Testis (tissue), 3 donors: ENCODE results near the gene CUL7. TPM values are rescaled to one million over a fixed set of nuclear protein-coding genes. Genes with fewer than 3 reads are reported as not detected.

ENCODE experiments used
- DNase-seq: peaks from one replicate; pipeline ENCODE4 v3.0.0-alpha.2; 2019
- H3K27ac ChIP-seq, 2 donors: fragments of 200-600 bp; sonication (generic); one replicate each; pipeline ENCODE4 v1.5.1; 2019
- H3K27me3 ChIP-seq: fragments of 200-600 bp; sonication (generic); one replicate; pipeline ENCODE4 v1.5.1; 2019
- H3K36me3 ChIP-seq: fragments of 200-600 bp; sonication (generic); one replicate; pipeline ENCODE4 v1.5.1; 2017; ENCODE audit warnings: low read depth; ENCODE audit errors: missing control alignments
- H3K4me1 ChIP-seq: fragments of 200-600 bp; sonication (generic); one replicate; pipeline ENCODE4 v1.5.1; 2019
- H3K4me3 ChIP-seq, 2 donors: fragments of 200-600 bp; sonication (generic); one replicate each; pipeline ENCODE4 v1.5.1; 2017 to 2019
- H3K9me3 ChIP-seq: fragments of 200-600 bp; sonication (generic); one replicate; pipeline ENCODE4 v1.5.1; 2017
- POLR2A ChIP-seq: fragments of 450-650 bp; IDR thresholded peaks from one replicate; pipeline ENCODE4 v1.6.1; 2017; ENCODE audit warnings: antibody characterized with exemption, mild to moderate bottlenecking, moderate library complexity
- WGBS, 2 donors: methylation state at CpG; one replicate each; pipeline ENCODE4 v1.1.5; 2018; 5-methylcytosine and 5-hydroxymethylcytosine counted together
- intact Hi-C: fragments of 100-400 bp; cut with DNase I; formaldehyde crosslinking; loops from one replicate; pipeline ENCODE4 v1.15.1; 2023; ENCODE audit warnings: low total_unique reads
- polyA plus RNA-seq: library from polyadenylated mRNA; stranded (reverse); fragments of 350-450 nt; fragmentation: Illumina TruSeq; extraction: RNeasy Lipid Tissue Mini Kit (QIAGEN cat#74804); gene quantifications from one replicate; pipeline ENCODE4 v1.2.3, GENCODE V29; 2014; ENCODE audit warnings: low read depth, low replicate concordance; ENCODE audit not compliant: insufficient read depth
- total RNA-seq, 2 donors: library from RNA; depleted of rRNA; stranded (reverse); fragments of >200 nt; gene quantifications; one replicate each; pipeline ENCODE4 v1.2.3, GENCODE V29; 2016
- TF ChIP-seq, protein P1 (sequence below), 3 experiments: fragments of 450-650 bp in 2 of 3; fragments of 200-600 bp in 1 of 3; sonication (generic) in 1 of 3; IDR thresholded peaks; one replicate each; pipeline ENCODE4 v1.5.1; 2016 to 2019; ENCODE audit warnings: antibody characterized with exemption in 3 of 3, mild to moderate bottlenecking in 2 of 3, moderate library complexity in 1 of 3

The CUL7 gene
- total and polyA plus RNA-seq, 3 donors from 2014 or later = 16.6 to 31.5 (median 23.9) TPM

- peak within 1 kb of the TSS; percentile 58 to 82 for H3K4me3 ChIP-seq
- intact Hi-C loops = loop anchor here (10.0 kb wide), 1 partner anchor 59 kb away; no protein-coding TSS in a partner anchor
- WGBS, 2 donors = 0 to 2% methylated on average over 3 to 11 of the region's 60 CpGs
- H3K27me3 ChIP-seq = no peaks in the 10 kb centered on the region
- H3K36me3 ChIP-seq = no peaks in the 10 kb centered on the region
- peak within 1 kb of the TSS; percentile 50 to 59 for H3K27ac ChIP-seq
- DNase-seq = peak; percentile 71
- no peaks in the 10 kb centered on the region for H3K9me3 ChIP-seq
- peaks cover 16% of the 10 kb centered on the region for H3K4me1 ChIP-seq
- TF ChIP-seq, protein P1, sequence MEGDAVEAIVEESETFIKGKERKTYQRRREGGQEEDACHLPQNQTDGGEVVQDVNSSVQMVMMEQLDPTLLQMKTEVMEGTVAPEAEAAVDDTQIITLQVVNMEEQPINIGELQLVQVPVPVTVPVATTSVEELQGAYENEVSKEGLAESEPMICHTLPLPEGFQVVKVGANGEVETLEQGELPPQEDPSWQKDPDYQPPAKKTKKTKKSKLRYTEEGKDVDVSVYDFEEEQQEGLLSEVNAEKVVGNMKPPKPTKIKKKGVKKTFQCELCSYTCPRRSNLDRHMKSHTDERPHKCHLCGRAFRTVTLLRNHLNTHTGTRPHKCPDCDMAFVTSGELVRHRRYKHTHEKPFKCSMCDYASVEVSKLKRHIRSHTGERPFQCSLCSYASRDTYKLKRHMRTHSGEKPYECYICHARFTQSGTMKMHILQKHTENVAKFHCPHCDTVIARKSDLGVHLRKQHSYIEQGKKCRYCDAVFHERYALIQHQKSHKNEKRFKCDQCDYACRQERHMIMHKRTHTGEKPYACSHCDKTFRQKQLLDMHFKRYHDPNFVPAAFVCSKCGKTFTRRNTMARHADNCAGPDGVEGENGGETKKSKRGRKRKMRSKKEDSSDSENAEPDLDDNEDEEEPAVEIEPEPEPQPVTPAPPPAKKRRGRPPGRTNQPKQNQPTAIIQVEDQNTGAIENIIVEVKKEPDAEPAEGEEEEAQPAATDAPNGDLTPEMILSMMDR (IDR thresholded peaks at IDR 0.05) = no peak
- TF ChIP-seq POLR2A = no peak
These were observed 22.2 kb upstream of the CUL7 start, which contains the start of gene PTK7 for GRCh38 chr6:43075670-43076463. Gene PTK7, plus strand, starts transcription at chr6:43076314. Its CDS starts 175 bp downstream, at chr6:43076489.

GRCh38 chr6:43074847-43075669 is 21.4 kb upstream of the CUL7 start:
- peaks cover 16% of the 10 kb centered on the region for H3K4me1 ChIP-seq
- H3K36me3 ChIP-seq = no peaks in the 10 kb centered on the region
- no peak overlapping the region for H3K4me3 ChIP-seq
- 34 to 64% methylated on average over 2 to 6 of the region's 6 CpGs for WGBS, 2 donors
- TF ChIP-seq POLR2A = no peak
- TF ChIP-seq, protein P1 (IDR thresholded peaks at IDR 0.05) = no peak
- no peaks in the 10 kb centered on the region for H3K27me3 ChIP-seq
- no peaks in the 10 kb centered on the region for H3K9me3 ChIP-seq
- intact Hi-C loops = loop anchor here (10.0 kb wide), 1 partner anchor 60 kb away; no protein-coding TSS in a partner anchor
- H3K27ac ChIP-seq = peak overlapping the region in 1 of 2 donors; percentile 44
- no peak for DNase-seq

DNA sequence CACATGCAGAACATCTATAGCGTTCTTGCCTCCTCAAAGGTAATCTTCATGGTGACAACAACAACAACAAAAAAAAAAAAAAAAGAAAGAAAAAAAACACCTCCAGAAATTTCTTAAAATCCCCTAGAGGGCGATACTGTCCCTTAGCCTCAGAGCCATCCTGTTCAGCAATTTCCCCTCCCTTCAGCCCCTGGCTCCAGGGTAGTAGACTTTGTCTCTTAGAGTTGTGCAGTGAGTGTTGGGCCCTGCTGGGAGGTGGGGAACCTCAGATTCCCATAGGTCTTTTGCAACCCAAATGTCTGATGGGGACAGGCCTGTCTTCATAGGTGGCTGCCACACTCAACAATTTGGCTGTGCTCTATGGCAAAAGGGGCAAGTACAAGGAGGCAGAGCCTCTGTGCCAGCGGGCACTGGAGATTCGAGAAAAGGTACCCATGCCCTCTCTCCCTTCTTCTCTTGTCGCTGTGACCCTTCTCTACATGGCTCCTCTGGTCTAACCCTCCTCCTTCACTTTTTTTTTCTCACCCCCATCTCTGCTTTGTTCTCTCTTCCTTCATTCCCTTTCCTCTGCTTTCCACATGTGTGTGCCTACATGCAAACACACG is 16.5 kb upstream of the CUL7 start:
- DNase-seq = no peak
- H3K27ac ChIP-seq = no peak overlapping the region
- no peak overlapping the region for H3K4me3 ChIP-seq
- H3K4me1 ChIP-seq = peaks cover 5% of the 10 kb centered on the region
- H3K9me3 ChIP-seq = no peaks in the 10 kb centered on the region
- intact Hi-C loops = loop anchor here (10.0 kb wide), 1 partner anchor 65 kb away; no protein-coding TSS in a partner anchor
- TF ChIP-seq, protein P1 (IDR thresholded peaks at IDR 0.05) = peak in 2 of 3 experiments; percentile 8 to 55
- no peak for TF ChIP-seq POLR2A
- no peaks in the 10 kb centered on the region for H3K27me3 ChIP-seq
- no peaks in the 10 kb centered on the region for H3K36me3 ChIP-seq
- whole genome bisulfite sequencing, 2 donors = 57 to 63% methylated on average over 6 of the region's 6 CpGs

DNA sequence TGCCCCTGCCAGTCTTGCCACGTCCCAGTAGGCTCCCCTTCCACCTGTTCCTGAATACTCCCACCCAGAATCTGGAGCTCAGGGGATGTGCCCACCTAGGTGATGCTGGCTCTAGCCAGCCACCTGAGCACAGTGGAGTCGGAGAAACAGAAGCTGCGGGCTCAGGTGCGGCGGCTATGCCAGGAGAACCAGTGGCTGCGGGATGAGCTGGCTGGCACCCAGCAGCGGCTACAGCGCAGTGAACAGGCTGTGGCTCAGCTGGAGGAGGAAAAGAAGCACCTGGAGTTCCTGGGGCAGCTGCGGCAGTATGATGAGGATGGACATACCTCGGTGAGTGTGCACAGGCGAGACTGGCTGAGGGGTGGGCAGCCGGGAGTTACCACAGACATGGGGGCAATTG is 9.2 kb upstream of the CUL7 start:
- peaks cover 20% of the 10 kb centered on the region for H3K4me1 ChIP-seq
- H3K27me3 ChIP-seq = no peaks in the 10 kb centered on the region
- no peaks in the 10 kb centered on the region for H3K36me3 ChIP-seq
- WGBS, 2 donors = 91 to 95% methylated on average over 11 to 12 of the region's 12 CpGs
- intact Hi-C loops = no loop called here
- H3K4me3 ChIP-seq = no peak overlapping the region
- no peak for DNase-seq
- H3K9me3 ChIP-seq = no peaks in the 10 kb centered on the region
- no peak overlapping the region for H3K27ac ChIP-seq
- no peak for TF ChIP-seq POLR2A
- TF ChIP-seq, protein P1 (IDR thresholded peaks at IDR 0.05) = no peak
